SU-DHL-6 (cell line): ENCODE data around the gene FKBP1C.

Source experiments
- CTCF ChIP-seq: fragments of 200-600 bp; sonication (generic); IDR thresholded peaks from one replicate; pipeline ENCODE4 v1.5.1; 2017; ENCODE audit warnings: antibody characterized with exemption, mild to moderate bottlenecking, low read length, moderate library complexity; ENCODE audit not compliant: insufficient read depth, poor library complexity, severe bottlenecking
- EZH2phosphoT487 ChIP-seq: fragments of 200-600 bp; sonication (generic), shearing (Covaris generic); conservative IDR thresholded peaks from 2 replicates; pipeline ENCODE4 v1.6.1; 2018; ENCODE audit warnings: mild to moderate bottlenecking, antibody characterized with exemption, low read length, moderate library complexity, mixed read lengths

- no peak for TF ChIP-seq CTCF
- no peak for TF ChIP-seq EZH2phosphoT487
Measured at GRCh38 chr6:63236398-63236817, 25.1 kb downstream of the FKBP1C start.
